Effector memory CD4-positive, alpha-beta T cell (primary cell): ENCODE measurements around the gene MISP.

Experiments
- DNase-seq, 3 donors: peaks; one replicate each; pipeline ENCODE4 v3.0.0-alpha.2; 2020
- H3K27ac ChIP-seq: 2 replicates; pipeline ENCODE4 v1.7.0; 2013; ENCODE audit warnings: mild to moderate bottlenecking, low read length, moderate library complexity; ENCODE audit not compliant: insufficient read depth, poor library complexity, severe bottlenecking
- H3K27me3 ChIP-seq: replicated peaks from 2 replicates; pipeline ENCODE4 v1.7.0; 2013; ENCODE audit warnings: mild to moderate bottlenecking, low read length; ENCODE audit not compliant: insufficient read depth, control insufficient read depth, poor library complexity, severe bottlenecking
- H3K36me3 ChIP-seq: 2 replicates; pipeline ENCODE4 v1.7.0; 2013; ENCODE audit warnings: mild to moderate bottlenecking, low read length, moderate library complexity; ENCODE audit not compliant: control insufficient read depth, insufficient read depth
- H3K4me1 ChIP-seq: 2 replicates; pipeline ENCODE4 v1.7.0; 2013; ENCODE audit warnings: low read length, mild to moderate bottlenecking; ENCODE audit not compliant: control insufficient read depth, insufficient read depth, poor library complexity, severe bottlenecking
- H3K4me3 ChIP-seq: 2 replicates; pipeline ENCODE4 v1.7.0; 2013; ENCODE audit warnings: low read length, low read depth, mild to moderate bottlenecking; ENCODE audit not compliant: insufficient read depth, poor library complexity, severe bottlenecking
- H3K9me3 ChIP-seq: 2 replicates; pipeline ENCODE4 v1.7.0; 2013; ENCODE audit warnings: mild to moderate bottlenecking, low read length, moderate library complexity; ENCODE audit not compliant: control insufficient read depth

The MISP gene

GRCh38 chr19:788983-789700 lies 38.2 kb downstream of the MISP start:
- no peaks in the 10 kb centered on the region for H3K9me3 ChIP-seq
- no peaks in the 10 kb centered on the region for H3K27me3 ChIP-seq
- no peak overlapping the region for H3K27ac ChIP-seq
- H3K4me1 ChIP-seq = no peaks in the 10 kb centered on the region
- no peak overlapping the region for H3K4me3 ChIP-seq
- no peaks in the 10 kb centered on the region for H3K36me3 ChIP-seq
- no peak for DNase-seq

GRCh38 chr19:789701-790060 lies 38.8 kb downstream of the MISP start:
- no peaks in the 10 kb centered on the region for H3K9me3 ChIP-seq
- H3K4me1 ChIP-seq = no peaks in the 10 kb centered on the region
- no peaks in the 10 kb centered on the region for H3K27me3 ChIP-seq
- H3K36me3 ChIP-seq = no peaks in the 10 kb centered on the region
- DNase-seq = no peak
- H3K4me3 ChIP-seq = no peak overlapping the region
- H3K27ac ChIP-seq = no peak overlapping the region

GRCh38 chr19:791007-791566 lies 40.2 kb downstream of the MISP start:
- H3K36me3 ChIP-seq = no peaks in the 10 kb centered on the region
- no peaks in the 10 kb centered on the region for H3K9me3 ChIP-seq
- H3K4me3 ChIP-seq = no peak overlapping the region
- H3K4me1 ChIP-seq = no peaks in the 10 kb centered on the region
- DNase-seq = no peak
- H3K27me3 ChIP-seq = no peaks in the 10 kb centered on the region
- no peak overlapping the region for H3K27ac ChIP-seq

GRCh38 chr19:791567-792305 lies 40.8 kb downstream of the MISP start:
- DNase-seq = no peak
- Histone ChIP-seq H3K9me3 (no peaks in the 10 kb centered on the region), H3K36me3 (no peaks in the 10 kb centered on the region), H3K4me3 (no peak overlapping the region), H3K27me3 (no peaks in the 10 kb centered on the region), H3K4me1 (no peaks in the 10 kb centered on the region), H3K27ac (no peak overlapping the region)

GRCh38 chr19:792306-792885 lies 41.5 kb downstream of the MISP start:
- Histone ChIP-seq H3K27me3 (no peaks in the 10 kb centered on the region), H3K9me3 (no peaks in the 10 kb centered on the region), H3K27ac (no peak overlapping the region), H3K36me3 (no peaks in the 10 kb centered on the region), H3K4me3 (no peak overlapping the region), H3K4me1 (no peaks in the 10 kb centered on the region)
- no peak for DNase-seq

- H3K27ac ChIP-seq = no peak overlapping the region
- H3K9me3 ChIP-seq = no peaks in the 10 kb centered on the region
- H3K27me3 ChIP-seq = no peaks in the 10 kb centered on the region
- no peaks in the 10 kb centered on the region for H3K36me3 ChIP-seq
- H3K4me3 ChIP-seq = no peak overlapping the region
- peaks cover 9% of the 10 kb centered on the region for H3K4me1 ChIP-seq
- no peak for DNase-seq
Measured at GRCh38 chr19:793806-794205, 42.9 kb downstream of the MISP start.

- Histone ChIP-seq H3K36me3 (peaks cover 3% of the 10 kb centered on the region), H3K27ac (no peak overlapping the region), H3K4me1 (peaks cover 21% of the 10 kb centered on the region), H3K4me3 (no peak overlapping the region), H3K9me3 (no peaks in the 10 kb centered on the region), H3K27me3 (no peaks in the 10 kb centered on the region)
- DNase-seq = no peak
Measured at GRCh38 chr19:795073-795611, 44.2 kb downstream of the MISP start.

GRCh38 chr19:795691-796581 lies 45.0 kb downstream of the MISP start:
- H3K27me3 ChIP-seq = no peaks in the 10 kb centered on the region
- H3K9me3 ChIP-seq = no peaks in the 10 kb centered on the region
- DNase-seq = no peak
- no peak overlapping the region for H3K27ac ChIP-seq
- H3K4me3 ChIP-seq = peak overlapping the region; percentile 68
- peaks cover 3% of the 10 kb centered on the region for H3K36me3 ChIP-seq
- H3K4me1 ChIP-seq = peaks cover 29% of the 10 kb centered on the region

- Histone ChIP-seq H3K27ac (peak within 1 kb of the TSS; percentile 75), H3K9me3 (no peaks in the 10 kb centered on the region), H3K27me3 (no peaks in the 10 kb centered on the region), H3K4me3 (peak within 1 kb of the TSS; percentile 92), H3K4me1 (peaks cover 39% of the 10 kb centered on the region), H3K36me3 (peaks cover 3% of the 10 kb centered on the region)
- peak; percentile 100 for DNase-seq
Measured at GRCh38 chr19:796692-797527, 46.0 kb downstream of the MISP start, which contains the start of gene PTBP1. PTBP1 (plus strand) TSS chr19:797452; CDS start chr19:797498, 46 bp downstream.
